ENCODE results near the gene DPP6. TPM values are rescaled to one million over a fixed set of nuclear protein-coding genes. Genes with fewer than 3 reads are reported as not detected.
A peak's percentile ranks its signal among the peaks of the same experiment; 100 is the strongest.
"Not testable (repeated sequence)": the region's sequence is repeated elsewhere in the genome, so short reads cannot be mapped to it uniquely, and the experiment has no call there.

DPP6 gene
- total RNA-seq, result not detected

DNA sequence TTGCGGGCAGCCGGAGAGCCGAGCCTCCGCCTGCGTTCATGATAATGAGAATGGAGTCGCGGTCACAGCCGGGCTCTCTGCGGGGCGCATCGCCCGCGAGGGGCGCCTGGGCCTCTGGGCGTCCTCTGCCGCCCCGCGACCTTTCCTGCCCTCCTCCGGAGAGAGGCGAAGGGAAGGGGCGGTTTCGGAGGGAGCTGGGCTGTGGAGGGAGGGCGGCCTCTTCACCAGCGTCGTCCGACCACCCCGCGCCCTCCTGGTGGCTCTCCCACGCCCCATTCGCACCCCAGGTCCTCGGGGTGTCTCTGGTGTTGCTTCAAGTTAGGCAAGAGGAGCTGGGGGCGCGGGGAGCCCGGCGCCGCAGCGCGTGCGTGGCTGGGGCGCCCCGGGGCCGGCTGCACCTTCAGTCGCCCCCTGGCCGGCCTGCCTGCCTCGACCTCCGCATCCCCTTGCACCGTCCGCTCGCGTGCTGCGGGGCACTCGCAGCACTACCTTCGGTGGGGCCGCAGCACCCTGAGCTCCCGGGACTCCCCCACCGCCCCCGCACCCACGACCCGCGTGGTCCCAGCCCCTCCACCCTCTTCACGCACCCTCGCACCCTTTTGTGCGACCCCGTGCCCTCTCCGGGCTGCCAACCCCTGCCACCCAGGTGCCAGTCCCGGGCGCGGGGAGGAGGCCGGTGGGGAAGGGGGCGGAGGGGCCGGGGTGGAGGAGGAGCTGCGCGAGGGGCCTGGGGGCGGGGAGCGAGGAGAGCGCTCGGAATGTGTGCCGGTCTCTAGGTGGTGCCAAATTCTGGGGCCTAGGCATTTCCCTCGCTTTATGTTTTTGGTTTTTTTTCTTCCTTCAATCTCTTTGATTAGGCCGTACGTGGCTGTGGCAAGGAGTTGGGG, at the start of gene DPP6:
Gene DPP6, plus strand, starts transcription at position 756 of the 887 bp plus-strand sequence.
- intact Hi-C loops (cut with micrococcal nuclease); POLR2A ChIA-PET; H3K36me3 Mint-ChIP-seq; H3K9me3 Mint-ChIP-seq; H3K27ac Mint-ChIP-seq; DNase-seq; H3K4me1 Mint-ChIP-seq (ENCODE audit: low read depth); H3K4me3 Mint-ChIP-seq; CTCF ChIA-PET; H3K27me3 Mint-ChIP-seq: not testable (repeated sequence)

DNA sequence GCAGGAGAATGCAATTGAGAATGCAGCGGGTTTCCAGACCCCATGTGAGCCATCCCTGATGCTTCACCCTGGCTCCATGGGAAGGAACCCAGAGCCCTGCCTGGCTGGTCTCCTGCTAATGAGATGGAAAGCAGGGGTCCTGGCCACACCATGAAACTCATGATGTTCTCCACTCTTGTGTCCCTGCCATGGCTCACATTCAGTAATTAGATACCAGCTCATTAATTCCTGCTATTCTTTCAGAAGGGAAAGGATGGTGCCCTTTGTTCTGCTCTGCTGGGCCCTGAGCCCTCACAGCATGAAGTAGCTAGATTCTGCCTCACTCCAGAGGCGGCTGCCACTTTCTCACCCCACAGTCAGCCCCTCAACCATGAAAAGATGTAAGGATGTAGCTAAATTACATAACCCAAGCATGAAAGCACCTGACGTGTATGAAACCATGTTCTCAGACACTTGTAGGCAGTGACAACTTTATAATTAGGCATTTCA, 42.7 kb upstream of the DPP6 start:
- CTCF ChIA-PET; H3K4me1 Mint-ChIP-seq (ENCODE audit: low read depth); H3K36me3 Mint-ChIP-seq; H3K9me3 Mint-ChIP-seq; H3K27me3 Mint-ChIP-seq; H3K27ac Mint-ChIP-seq; intact Hi-C loops (cut with micrococcal nuclease); H3K4me3 Mint-ChIP-seq; POLR2A ChIA-PET; DNase-seq: not testable (repeated sequence)

DNA sequence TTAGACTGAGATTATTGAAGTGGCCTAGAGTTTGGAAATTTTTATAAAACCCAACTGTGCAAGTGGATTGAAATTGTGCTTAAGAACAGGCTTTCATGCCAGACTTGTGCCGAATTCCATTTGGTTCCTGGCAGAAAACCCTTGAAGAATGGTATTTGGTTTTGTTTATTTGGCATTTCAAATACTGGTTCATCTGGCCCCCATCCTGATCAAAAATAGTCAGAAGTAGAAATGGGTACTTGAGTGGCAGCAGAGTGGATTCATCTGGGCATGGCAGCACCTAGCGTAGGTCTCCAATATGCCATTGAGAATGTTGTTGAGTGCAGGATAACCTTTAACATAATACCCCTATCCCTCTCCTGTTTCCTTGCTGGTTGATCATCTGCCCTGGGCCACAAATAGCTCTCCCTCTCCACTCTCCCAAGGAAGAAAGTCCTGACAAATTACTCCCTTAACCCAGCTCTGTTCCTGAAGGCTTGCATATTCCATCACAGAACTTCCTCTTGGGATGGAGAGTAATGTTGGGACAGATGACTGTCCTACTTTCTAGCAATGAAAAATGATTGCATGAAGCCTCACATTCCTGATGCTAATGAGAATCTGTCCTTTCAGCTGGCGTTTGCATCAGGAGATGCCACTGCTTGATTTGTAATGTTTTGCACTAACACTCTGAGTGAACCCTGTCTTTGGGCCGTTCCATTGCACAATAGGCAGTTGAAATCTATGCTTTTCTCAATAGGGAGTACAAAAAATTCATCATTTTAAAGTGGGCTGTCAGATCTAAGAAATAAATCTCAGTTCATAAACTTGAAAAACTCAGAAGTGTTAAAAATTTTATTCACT, 41.3 kb upstream of the DPP6 start:
- H3K27ac Mint-ChIP-seq; H3K36me3 Mint-ChIP-seq; DNase-seq; intact Hi-C loops (cut with micrococcal nuclease); POLR2A ChIA-PET; H3K4me3 Mint-ChIP-seq; H3K4me1 Mint-ChIP-seq (ENCODE audit: low read depth); CTCF ChIA-PET; H3K27me3 Mint-ChIP-seq; H3K9me3 Mint-ChIP-seq: not testable (repeated sequence)

DNA sequence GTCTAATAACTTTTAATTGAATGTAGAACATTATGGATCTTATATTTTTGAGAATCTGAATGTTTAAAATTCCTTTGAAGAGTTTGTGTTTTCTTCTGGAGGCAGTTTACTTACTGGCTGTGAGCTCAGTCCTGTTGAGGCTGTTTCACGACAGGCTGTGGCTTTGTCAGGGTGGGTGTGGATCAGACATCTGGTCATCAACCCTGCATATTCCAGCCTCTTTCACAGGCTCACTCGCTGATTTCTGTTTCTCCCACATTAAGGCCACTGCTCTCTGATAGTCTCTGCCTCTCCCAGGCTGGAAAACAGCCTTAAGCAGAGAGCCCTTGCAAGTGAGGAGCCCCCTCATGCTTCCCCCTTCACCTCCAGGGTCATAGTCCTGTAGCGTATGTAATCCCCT, 39.4 kb upstream of the DPP6 start:
- intact Hi-C loops (cut with micrococcal nuclease); CTCF ChIA-PET; H3K4me3 Mint-ChIP-seq; H3K27me3 Mint-ChIP-seq; H3K27ac Mint-ChIP-seq; POLR2A ChIA-PET; H3K4me1 Mint-ChIP-seq (ENCODE audit: low read depth); DNase-seq; H3K36me3 Mint-ChIP-seq: not testable (repeated sequence)
- H3K9me3 Mint-ChIP-seq, result peaks cover 12% of the 10 kb centered on the region

GRCh38 chr7:154015636-154016035, 36.6 kb upstream of the DPP6 start:
- H3K27me3 Mint-ChIP-seq; H3K4me3 Mint-ChIP-seq; intact Hi-C loops (cut with micrococcal nuclease); CTCF ChIA-PET; H3K4me1 Mint-ChIP-seq (ENCODE audit: low read depth); DNase-seq; POLR2A ChIA-PET; H3K27ac Mint-ChIP-seq; H3K36me3 Mint-ChIP-seq: not testable (repeated sequence)
- H3K9me3 Mint-ChIP-seq, result peaks cover 11% of the 10 kb centered on the region

- DNase-seq; CTCF ChIA-PET; H3K27ac Mint-ChIP-seq; POLR2A ChIA-PET; H3K36me3 Mint-ChIP-seq; H3K4me3 Mint-ChIP-seq; H3K9me3 Mint-ChIP-seq; H3K27me3 Mint-ChIP-seq; H3K4me1 Mint-ChIP-seq (ENCODE audit: low read depth); intact Hi-C loops (cut with micrococcal nuclease): not testable (repeated sequence)
These were observed 33.8 kb upstream of the DPP6 start for GRCh38 chr7:154018354-154018753.

GRCh38 chr7:154027805-154028204, 24.4 kb upstream of the DPP6 start:
- DNase-seq; CTCF ChIA-PET; intact Hi-C loops (cut with micrococcal nuclease); H3K27me3 Mint-ChIP-seq; H3K36me3 Mint-ChIP-seq; H3K9me3 Mint-ChIP-seq; H3K4me1 Mint-ChIP-seq (ENCODE audit: low read depth); POLR2A ChIA-PET; H3K27ac Mint-ChIP-seq; H3K4me3 Mint-ChIP-seq: not testable (repeated sequence)

DNA sequence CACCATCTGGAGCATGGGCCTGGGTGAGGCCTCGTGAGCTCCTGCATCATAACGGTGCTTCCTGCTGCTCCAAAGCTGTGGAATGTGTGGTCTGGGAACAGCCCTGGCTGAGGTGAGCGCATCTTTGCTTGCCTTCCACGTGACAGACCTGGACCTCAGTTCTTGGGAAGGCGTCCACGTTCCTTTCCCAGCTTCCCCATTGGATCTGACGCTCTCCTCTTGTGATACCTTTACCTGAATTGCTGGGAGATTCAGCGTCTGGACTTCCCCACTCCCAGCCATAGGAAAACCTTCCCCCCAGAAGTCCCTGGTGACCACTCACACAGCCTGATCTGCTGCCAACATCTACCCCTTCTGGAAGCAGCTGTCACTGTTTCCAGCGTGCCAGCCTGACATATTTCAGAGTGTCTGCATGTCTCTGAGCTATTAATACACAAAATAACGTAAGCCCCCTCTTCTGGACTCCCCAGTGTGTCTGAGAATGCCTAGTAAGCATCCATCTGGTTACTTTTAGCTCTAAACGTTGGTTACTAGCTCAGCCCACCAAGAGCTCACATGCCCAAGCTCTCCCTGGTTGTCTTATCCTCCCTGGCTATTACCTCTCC, 21.6 kb upstream of the DPP6 start:
- H3K4me3 Mint-ChIP-seq; H3K27me3 Mint-ChIP-seq; CTCF ChIA-PET; H3K9me3 Mint-ChIP-seq; DNase-seq; H3K36me3 Mint-ChIP-seq; POLR2A ChIA-PET; intact Hi-C loops (cut with micrococcal nuclease); H3K4me1 Mint-ChIP-seq (ENCODE audit: low read depth); H3K27ac Mint-ChIP-seq: not testable (repeated sequence)

DNA sequence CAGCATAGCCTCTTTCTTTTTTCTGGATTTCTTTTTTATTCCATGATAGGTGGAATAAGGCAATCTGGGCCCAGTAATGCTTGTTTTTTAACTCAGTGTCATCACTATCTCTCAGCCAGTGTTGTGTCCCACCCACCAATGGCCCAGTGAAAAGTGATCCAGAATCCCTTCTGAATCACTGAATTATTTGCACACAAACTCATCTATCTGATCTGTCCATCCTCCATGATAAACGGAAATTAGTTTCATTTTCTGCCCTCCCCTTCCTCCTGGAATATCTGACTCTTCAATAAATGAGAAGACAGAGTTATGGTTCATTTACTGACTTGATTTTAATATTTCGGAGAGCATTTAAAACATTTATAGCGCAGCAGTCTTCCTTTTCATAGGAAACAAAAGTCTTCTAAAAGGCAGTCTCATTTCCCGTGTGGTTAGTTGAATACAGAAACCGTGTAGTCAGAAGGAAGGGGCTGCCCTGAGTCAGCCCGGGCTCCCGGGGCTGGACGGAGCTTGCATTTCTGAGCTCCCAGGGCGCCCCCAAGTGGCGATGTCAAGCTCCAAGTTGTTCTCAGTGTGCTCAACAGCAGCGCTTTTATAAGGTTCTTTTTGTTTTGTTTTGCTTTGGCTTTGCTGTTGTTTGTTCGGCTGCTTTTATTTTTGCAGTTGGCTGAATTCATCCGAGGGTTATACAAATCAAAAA, 12.6 kb upstream of the DPP6 start:
- POLR2A ChIA-PET; intact Hi-C loops (cut with micrococcal nuclease); CTCF ChIA-PET; H3K4me3 Mint-ChIP-seq; H3K27me3 Mint-ChIP-seq; H3K36me3 Mint-ChIP-seq; H3K27ac Mint-ChIP-seq; H3K4me1 Mint-ChIP-seq (ENCODE audit: low read depth); H3K9me3 Mint-ChIP-seq: not testable (repeated sequence)
- peak; percentile 67 for DNase-seq

DNA sequence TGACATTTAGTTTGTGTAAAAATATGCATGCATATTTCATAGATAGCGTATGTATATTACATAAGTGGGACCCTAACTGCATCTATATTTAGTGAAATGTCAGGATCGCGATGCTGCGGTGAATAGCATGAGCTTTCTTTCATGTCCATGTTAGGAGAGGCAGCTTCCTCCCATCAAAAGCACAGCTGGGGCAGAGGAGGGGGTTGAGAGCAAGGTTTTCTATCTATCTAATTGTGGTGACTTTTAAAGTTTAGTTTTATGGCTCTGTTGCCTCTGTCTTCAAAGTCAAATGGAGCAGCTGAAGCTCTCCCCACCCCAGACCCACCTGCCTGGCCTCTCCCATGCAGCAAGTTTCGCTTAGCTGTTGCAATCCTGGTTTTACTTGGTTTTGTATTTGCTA, 1.8 kb upstream of the DPP6 start:
- H3K27ac Mint-ChIP-seq; H3K4me3 Mint-ChIP-seq; POLR2A ChIA-PET; H3K36me3 Mint-ChIP-seq; H3K4me1 Mint-ChIP-seq (ENCODE audit: low read depth); H3K9me3 Mint-ChIP-seq; H3K27me3 Mint-ChIP-seq; CTCF ChIA-PET; intact Hi-C loops (cut with micrococcal nuclease); DNase-seq: not testable (repeated sequence)

DNA sequence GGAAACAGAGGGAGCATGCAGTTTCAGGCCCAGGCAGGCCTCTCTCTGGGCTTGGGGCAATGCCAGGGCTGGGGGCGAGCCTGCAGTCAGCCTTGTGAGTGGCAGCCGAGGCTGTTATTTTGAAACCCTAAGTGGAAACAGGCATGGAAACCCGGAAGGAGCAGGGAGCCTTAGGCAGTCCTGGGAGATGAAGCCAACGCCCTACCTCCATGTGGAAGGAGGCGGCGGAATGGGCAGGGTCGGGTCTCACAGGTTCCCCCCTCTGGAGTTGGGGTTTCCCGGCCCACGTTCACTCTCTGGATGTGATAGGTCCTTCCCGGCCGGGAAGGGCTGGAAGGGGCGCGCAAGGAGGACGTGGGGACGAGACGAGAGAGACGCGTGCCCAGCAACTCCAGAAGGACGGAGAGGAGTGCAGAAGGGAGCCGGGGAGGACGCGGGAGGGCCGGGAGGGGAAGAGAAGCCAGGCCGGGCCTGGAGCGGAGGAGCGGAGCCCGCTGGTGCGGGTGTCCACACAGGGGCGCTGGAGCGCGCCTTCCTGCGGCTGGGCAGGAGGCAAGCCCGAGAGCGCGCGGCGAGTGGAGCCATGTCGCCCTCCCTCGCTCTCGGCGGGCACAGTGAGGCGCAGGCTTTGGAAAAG, 1.1 kb upstream of the DPP6 start:
- H3K9me3 Mint-ChIP-seq; DNase-seq; H3K4me1 Mint-ChIP-seq (ENCODE audit: low read depth); H3K4me3 Mint-ChIP-seq; intact Hi-C loops (cut with micrococcal nuclease); H3K27ac Mint-ChIP-seq; H3K36me3 Mint-ChIP-seq; POLR2A ChIA-PET; CTCF ChIA-PET; H3K27me3 Mint-ChIP-seq: not testable (repeated sequence)
